GM21576 (cell line): ENCODE results near the gene CXXC5.

ENCODE experiments used
- ATAC-seq: cut with Tn5 transposase; IDR thresholded peaks from one replicate; pipeline ENCODE4 v1.9.1; 2021; ENCODE audit warnings: mild to moderate bottlenecking, moderate library complexity; ENCODE audit not compliant: unreplicated experiment

CXXC5 gene

DNA sequence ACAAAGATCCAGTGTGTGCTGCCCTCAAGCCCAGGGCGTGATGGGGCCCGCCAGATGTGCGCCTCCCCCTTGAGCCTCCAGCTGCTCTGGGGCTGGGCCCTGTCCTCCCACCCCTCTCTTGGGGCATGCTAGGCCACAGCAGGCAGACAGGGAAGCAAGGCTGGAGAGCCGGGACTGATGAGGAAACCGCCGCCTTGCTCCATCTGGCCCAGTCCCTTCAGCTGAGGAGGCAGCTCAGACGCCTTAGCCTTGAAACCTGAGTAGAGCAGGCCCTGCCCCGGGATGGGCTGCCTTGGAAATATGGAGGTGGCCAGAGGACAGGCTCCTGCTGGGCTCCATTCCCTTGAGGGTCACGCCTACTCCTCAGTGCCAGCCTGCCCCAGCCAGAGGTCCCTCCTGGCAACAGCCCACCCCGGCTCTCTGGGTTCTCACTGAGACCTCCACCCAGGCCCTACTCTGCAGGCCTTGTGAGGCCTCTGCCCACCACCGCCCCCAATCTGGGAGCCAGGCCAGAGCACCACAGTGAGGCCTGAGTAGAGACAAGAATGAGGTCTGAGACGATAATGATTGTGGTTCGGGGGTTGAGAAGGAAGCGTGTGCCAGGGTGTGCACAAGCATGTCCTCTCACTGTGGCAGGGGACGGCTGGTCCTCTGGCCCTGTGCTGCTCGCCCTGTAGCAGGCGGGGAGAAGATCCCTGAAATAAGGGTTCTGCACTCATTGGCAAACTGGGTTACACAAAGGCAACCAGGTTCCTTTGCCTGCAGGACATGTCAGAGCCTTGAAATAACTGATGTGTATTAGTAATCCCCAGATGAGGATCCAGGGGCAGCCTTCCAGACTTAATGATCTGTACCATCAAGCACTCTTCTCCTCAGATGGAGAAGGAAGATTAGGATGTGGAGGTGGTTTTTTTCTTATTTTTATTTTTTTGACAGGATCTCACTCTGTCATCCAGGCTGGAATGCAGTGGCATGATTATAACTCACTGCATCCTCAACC lies 30.9 kb downstream of the CXXC5 start:
- no peak for ATAC-seq

DNA sequence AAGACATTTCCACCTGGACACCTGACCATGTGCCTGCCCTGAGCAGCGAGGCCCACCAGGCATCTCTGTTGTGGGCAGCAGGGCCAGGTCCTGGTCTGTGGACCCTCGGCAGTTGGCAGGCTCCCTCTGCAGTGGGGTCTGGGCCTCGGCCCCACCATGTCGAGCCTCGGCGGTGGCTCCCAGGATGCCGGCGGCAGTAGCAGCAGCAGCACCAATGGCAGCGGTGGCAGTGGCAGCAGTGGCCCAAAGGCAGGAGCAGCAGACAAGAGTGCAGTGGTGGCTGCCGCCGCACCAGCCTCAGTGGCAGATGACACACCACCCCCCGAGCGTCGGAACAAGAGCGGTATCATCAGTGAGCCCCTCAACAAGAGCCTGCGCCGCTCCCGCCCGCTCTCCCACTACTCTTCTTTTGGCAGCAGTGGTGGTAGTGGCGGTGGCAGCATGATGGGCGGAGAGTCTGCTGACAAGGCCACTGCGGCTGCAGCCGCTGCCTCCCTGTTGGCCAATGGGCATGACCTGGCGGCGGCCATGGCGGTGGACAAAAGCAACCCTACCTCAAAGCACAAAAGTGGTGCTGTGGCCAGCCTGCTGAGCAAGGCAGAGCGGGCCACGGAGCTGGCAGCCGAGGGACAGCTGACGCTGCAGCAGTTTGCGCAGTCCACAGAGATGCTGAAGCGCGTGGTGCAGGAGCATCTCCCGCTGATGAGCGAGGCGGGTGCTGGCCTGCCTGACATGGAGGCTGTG lies 32.4 kb downstream of the CXXC5 start:
- ATAC-seq = no peak

DNA sequence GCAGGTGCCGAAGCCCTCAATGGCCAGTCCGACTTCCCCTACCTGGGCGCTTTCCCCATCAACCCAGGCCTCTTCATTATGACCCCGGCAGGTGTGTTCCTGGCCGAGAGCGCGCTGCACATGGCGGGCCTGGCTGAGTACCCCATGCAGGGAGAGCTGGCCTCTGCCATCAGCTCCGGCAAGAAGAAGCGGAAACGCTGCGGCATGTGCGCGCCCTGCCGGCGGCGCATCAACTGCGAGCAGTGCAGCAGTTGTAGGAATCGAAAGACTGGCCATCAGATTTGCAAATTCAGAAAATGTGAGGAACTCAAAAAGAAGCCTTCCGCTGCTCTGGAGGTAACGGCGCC lies 32.9 kb downstream of the CXXC5 start:
- ATAC-seq = no peak

DNA sequence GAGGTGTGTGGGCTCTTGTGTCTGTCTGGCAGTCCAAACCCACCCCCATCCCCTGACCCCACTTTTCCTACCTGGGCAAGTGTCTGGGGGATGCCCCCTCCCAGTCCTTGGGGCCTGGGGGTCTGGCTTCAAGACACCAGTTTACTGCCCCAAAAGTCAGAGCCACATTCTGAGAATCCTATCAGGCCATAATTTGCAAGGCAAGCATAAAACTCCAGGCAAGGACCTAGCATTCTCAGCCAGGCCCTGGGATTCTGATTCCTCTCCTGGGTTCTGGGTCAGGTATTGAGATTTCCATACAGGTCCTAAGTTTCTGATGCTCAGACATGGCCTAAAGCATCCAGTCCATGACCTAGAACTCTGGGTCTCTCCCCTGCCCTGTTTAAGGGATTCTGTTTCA lies 33.3 kb downstream of the CXXC5 start:
- no peak for ATAC-seq

DNA sequence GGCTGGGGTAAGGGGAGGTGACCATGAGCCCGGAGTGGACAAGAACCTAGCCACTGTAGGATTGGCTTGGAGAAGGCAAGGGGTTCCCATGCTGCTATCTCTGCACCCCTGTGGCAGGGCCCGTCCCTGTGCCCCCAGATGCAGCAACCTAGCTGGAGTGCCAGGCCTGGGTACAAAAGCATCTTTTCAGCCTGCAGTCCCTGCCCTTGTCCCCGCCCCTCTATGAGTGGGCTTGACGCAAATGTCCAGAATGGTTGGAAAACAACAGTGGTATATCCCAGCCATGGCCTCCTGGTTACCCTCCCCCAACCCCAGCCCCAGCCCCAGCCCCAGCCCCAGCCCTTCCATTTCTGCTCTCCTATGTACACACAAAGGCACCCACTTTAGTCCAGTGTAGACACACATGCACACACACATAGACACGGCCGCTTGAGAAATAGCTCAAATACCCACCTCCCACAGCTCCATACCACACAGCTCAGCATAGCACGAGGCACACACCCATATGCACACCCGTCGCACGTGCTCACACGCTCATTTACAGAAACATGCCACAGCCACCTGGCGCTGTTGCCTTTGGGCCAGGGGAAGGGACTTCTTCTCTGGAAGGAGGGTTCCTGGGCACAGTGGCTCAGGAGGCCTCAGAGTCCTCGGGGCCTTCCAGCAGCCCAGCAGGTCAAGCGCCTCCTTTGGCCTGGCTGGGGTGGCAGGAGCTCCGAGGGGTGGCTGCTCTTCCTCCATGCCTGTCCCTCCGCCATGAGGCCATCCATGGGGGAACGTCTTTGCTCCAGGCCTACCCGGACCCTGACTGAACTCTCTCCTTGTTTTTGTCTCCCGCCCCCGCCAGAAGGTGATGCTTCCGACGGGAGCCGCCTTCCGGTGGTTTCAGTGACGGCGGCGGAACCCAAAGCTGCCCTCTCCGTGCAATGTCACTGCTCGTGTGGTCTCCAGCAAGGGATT lies 34.1 kb downstream of the CXXC5 start:
- no peak for ATAC-seq

DNA sequence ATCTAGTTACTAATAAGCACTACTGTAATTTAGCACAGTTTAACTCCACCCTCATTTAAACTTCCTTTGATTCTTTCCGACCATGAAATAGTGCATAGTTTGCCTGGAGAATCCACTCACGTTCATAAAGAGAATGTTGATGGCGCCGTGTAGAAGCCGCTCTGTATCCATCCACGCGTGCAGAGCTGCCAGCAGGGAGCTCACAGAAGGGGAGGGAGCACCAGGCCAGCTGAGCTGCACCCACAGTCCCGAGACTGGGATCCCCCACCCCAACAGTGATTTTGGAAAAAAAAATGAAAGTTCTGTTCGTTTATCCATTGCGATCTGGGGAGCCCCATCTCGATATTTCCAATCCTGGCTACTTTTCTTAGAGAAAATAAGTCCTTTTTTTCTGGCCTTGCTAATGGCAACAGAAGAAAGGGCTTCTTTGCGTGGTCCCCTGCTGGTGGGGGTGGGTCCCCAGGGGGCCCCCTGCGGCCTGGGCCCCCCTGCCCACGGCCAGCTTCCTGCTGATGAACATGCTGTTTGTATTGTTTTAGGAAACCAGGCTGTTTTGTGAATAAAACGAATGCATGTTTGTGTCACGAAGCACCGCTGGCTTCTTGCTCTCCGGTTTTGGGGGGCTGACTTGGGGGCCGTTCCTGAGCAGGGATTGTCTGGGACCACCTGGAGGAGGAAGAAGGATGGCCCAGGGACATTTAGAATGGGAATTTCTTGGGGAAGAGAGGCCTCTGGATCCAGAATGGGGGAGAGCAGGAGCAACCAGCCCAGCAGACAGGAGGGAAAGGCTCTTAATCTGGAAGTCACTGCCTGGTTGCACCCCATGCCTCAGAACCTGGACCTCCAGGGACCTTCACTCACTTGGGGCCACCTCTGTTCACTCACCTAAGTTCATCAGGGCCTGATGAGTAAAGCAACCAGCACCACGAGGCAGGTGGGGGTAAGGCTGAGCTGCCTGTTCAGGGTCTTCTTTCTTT lies 35.4 kb downstream of the CXXC5 start:
- ATAC-seq = no peak

DNA sequence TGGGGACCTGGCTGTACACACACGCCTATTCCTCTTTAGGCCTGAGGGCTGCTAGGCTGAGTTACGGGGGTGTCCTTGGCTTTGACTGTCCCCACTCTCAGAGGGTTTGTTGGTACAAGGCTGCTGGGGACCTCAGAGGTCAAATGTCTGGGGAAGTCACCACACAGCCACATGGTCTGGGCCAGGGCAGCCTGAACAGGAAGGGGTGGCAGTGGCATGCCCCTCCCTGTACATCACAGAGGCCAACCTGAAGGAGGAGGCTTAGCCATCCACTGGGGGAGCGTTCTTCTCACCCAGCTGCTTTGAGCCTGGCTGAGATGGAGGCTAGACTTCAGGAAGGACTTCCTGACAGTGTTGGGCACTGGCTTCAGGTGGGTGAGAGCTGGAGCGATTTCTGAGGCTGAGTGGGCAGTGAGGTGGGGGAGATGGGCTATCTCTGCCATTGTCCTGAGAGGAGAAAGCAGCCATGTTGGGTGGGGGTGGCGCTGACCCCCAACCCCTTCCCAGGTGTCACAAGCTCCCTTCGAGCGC lies 36.3 kb downstream of the CXXC5 start:
- ATAC-seq = no peak

DNA sequence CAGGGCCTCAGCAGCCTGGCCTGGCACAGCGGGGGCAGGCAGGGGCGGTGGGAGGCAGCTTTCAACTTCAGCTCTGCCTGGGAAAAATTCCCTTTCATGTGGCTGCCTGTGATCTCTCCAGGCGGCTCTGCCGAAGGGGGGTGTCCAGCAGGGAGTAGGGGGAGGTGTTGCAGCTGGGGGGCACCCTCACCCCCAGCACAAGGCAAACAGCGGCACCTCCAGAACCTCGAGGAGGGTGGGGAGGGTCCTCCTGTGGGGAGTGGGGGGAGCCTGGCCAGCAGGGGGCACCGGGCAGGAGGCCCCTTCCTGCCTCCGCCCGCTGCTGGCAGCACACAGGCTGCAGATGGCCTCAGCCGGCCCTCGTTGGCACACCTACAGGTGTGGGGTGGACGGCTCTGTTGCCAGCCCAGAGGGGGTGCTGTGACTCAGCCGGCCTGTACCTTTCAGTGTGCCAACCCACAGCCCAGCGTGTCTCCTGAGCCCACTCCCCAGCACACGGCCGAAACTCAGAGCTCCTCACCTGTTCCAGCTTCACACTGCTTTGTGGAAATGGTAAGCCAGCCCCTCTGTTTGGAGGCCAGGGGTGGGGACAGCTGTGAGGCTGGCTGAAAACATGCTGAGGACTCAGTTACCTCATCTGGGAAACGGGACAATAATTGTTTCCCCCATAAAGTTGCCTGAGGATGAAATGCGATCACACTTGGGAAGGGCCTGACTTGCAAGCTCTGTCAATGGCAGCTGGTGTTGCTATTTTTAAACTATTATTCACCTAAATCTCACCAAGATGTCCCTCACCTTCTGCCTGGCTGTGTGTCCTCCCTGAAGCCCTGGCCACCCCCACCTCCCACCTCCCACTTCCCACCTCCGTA lies 37.0 kb downstream of the CXXC5 start:
- no peak for ATAC-seq

DNA sequence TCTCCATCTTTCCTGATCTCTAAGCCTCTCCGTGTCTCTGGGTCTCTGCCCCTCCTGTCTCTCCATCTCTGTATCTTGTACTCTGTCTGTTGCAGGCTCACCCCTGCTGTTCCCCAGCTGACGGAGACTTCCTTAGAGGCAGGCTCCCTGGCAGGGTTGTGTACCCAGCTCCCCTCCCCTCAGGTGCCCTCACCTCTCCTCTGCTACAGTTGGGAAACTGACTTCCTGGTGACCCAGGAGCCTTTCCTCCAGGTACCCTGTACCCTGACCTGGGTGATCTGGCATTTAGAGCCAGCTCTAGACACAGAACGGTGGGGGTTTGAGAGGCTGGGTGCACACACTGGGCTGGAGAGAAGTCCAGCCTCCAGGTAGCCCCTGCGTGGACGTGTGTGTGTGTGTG lies 37.7 kb downstream of the CXXC5 start:
- no peak for ATAC-seq

DNA sequence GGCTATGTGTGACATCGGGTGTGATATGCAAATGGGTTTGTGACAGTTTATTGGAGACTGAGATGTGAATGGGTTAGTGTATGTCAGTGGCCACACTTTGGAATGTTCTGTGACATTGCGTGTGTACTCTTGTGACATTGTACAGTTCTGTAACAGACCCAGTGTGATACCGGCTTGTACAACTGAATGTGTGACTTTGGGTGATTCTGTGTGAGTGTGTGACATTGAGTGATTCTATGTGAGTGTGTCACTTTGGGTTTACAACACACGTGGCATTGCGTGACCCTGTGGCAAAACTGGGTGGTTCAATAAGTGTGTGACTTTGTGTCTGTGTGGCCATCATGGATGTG lies 38.2 kb downstream of the CXXC5 start:
- no peak for ATAC-seq

DNA sequence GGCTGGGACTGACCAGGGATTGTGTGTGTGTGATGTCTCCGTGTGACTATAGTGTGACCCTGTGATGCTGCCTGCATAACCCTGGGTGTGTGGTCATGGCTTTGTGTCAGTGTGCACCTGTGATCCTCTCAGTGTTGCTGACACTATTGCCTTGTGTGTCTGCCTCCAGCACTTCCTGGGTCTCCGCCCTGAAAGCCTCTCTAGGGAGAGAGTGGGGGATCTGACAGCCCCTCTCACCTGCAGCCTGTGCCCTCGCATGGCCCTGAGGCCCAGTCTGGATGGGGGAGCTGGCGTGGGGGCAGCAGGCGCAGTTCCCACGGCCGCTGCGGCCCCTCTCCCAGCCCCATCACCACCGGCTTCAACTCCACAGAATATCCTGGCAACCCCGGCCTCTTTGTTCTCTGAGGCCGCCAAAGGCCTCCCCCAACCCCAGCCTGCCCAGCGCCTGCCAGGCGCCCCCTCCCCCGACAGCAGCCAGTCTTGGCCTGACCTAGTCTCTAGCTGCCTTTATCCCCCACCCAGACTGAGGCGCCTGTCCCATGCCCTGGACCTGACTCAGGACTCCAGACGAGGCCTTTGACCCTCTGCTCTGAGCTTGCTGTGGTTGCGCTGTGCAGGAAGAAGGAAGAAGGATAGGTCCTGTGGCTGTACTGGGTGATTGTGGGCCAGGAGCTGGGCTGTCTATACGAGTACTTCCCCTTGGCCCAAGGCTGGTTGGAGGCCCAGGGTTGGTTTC lies 38.7 kb downstream of the CXXC5 start:
- no peak for ATAC-seq

DNA sequence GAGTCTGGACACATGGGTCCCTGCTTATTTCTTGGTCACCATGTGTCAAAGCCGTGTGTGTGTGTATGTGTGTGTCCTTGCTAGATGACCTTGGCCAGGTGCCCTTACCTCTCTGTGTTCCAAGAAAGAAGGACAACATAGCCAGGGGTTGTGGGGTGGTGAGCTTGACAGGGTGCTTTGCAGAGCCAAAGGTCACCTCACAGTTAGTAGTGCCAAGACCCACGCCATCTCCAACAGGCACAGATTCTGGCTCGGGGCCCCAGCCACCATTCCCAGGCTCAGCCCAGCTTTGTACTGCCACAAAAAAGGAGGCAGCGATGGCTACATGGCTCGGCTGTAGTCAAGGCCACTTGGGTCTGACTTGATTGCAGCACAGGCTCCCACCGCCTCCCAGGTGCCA lies 39.5 kb downstream of the CXXC5 start:
- no peak for ATAC-seq

DNA sequence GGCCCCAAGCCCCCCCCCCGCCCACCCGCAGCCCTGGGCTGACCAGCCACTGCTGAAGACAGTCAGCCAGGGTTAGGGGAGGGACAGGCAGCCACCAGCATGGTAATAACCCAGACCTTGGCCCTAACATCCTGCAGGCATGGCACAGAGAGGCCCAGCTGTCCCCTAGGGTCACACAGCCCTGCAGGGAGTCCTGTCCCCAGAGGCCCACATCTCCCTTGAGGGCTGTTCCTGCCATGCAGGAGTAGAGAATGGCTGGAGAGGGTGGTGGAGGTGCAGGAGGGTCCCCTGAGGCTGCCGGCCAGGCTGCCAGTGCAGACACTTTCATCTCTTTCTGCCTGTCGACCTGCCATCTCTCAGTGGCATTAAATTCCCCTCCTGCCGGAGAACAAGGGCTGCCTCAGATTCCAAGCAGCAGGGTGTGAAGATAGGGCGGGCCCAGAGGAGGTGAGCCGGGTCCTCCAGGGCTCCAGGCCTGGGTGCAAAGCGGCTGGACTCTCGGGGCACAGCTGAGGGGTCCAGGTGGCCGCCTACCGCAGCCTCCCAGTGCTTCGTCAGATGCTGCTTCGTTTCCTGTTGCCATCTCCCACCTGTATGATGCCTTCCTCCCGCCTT lies 40.0 kb downstream of the CXXC5 start:
- ATAC-seq = no peak

DNA sequence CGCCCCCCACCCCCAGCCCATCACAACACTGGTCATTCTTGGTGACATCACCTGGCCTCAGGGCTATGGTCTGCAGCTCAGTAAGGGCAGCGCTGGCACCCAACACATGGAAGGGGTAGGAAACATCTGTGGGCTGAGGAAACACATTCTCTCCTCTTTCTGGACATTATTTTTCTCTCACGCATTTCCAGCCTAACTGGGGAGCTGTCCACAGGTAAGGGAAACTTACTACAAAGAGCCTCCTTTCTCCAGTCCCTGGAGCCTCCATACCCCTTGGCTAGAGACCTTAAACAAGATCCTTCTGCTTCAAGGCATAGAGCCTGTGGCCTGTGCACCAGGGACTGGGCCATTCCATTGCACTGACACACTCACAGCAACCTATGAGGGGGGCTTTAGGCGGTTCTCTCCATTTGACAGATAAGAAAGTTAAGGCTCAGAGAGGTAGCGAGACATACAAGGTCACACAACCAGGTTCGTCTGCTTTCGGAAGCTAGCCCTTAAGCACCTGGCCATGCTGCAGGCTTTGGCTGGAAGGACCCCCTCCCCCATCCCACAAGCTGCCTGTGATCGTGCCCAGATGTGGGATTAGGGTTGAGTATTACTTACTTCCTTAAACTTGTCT lies 40.7 kb downstream of the CXXC5 start:
- no peak for ATAC-seq

DNA sequence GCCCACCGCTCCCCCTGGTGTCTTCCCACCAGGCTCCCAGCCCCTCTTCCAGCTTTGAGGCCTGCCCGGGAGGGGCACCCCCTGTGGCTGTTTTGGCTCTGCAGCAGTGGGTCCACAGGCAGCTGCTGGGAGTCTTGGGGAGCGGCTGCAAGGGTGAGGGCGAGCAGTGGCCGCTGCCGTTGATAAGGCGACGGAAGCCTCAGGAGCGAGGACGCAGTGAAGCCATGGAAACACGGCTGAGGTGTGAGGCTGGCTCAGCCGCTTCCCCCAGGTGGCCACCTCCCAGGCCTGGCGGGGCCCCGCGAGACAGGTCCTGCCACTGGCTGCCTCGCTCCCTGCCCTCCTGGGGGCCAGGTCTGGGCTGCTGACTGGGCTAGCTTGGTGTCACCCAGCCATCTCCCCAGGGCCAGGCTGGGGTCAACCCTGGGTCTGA lies 41.5 kb downstream of the CXXC5 start:
- no peak for ATAC-seq

DNA sequence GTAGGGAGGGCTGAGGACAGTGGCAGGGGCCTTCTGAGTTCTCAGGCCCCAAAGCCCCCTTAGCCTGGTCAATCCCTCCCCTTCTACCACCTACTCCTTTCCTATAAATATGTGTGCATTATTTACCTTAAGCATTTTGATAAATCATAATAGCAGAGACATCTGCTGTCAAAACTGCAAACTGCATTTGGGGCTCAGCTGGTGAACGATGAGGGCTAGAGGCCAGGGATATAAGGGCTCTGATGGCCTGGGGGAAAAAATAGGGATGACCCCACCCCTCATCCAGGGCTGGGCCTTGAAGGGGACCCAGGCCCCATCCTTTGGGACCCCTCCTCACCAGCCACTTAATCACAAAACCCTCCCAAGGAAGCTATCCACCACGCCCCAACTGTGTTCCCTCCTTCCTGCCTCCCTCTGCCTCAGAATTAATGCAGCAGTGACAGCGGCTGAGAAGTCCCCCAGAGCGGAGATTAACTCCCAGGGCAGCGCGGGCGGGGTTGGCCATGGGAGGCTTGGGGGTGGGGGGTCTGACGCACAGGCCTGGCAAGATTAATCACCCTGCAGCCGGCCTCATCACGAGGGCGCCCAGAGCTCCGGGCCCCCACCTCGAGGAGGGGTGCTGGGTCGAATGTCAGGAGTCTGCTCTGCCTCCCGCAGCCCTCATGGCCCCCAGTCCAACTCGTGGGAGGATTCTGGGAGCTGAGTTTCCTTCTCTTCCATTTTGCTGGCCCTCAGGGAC lies 42.1 kb downstream of the CXXC5 start:
- no peak for ATAC-seq
